ENCODE data around the gene RAD51D. TPM values are rescaled to one million over a fixed set of nuclear protein-coding genes. Genes with fewer than 3 reads are reported as not detected.

RAD51D gene
- total and polyA plus RNA-seq, 2 donors (not counting 3 experiments of a cell fraction or from before 2014, with no cell fraction given), result 15.5 to 27.9 TPM

DNA sequence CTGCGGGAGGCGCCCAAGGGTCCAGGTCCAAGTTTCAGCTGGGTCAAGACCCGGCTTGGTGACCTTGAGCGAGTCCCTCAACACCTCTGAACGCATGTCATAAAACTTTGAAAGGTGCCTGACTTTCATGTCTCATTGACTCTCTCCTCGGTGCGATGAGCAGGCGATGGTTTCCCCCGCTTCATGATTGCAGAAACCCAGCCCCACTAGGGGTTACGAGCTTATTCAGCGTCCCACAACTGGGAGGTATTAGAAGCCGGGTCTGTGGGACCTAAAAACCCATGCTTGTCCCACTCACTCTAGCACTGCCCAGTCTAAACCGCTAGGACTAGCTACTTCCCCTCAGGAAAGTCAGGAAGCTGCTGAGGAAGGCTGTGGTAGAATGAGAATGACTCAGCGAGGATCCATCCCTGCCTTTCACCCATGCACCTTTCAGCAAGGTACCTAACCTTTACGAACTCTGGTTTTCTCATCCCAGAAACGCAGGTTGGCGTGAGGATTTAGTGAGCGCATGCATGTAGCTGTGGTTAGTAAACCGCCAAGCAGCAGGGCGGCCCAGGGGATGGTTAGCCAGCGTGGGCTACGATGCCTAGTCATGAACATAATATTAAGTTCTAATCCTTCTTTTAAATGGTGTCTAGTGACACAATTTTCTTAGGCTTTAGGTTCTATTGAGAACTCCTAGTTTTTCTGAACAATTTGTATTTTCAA is 29.9 kb downstream of the RAD51D start:
- DNase-seq (ENCODE audit: low read depth, low spot score), result peak; percentile 54
- no peaks in the 10 kb centered on the region for H4K20me1 ChIP-seq (replicated peaks; ENCODE audit: control insufficient read depth, extremely low read depth, insufficient read depth, low read length)
- H3K4me3 ChIP-seq (replicated peaks in 1 of 3; ENCODE audit: insufficient read depth in 1 of 3, low read depth in 1 of 3, low read length in 3 of 3), result peak overlapping the region in 2 of 3 experiments; percentile 24 to 52
- H3K4me1 ChIP-seq (ENCODE audit: control insufficient read depth, extremely low read depth, insufficient read depth, low read length), result peaks cover 22% of the 10 kb centered on the region
- TF ChIP-seq MAX (IDR thresholded peaks at IDR 0.05; ENCODE audit: insufficient read depth, insufficient read length), result no peak
- TF ChIP-seq POLR2AphosphoS5 (IDR thresholded peaks at IDR 0.05; ENCODE audit: insufficient read depth, low read depth, low read length), result no peak
- TF ChIP-seq EZH2 (IDR thresholded peaks at IDR 0.05; ENCODE audit: borderline replicate concordance, low read depth, low read length, severe bottlenecking), result no peak
- TF ChIP-seq CTCF (IDR thresholded peaks at IDR 0.05; ENCODE audit: extremely low read depth in 1 of 2, insufficient read depth in 1 of 2, low read depth in 1 of 2, low read length in 2 of 2), result peak in 1 of 2 donors; percentile 29
- peak; percentile 0 for TF ChIP-seq POLR2A (IDR thresholded peaks at IDR 0.05; ENCODE audit: low read depth, low read length)
- TF ChIP-seq FOS (IDR thresholded peaks at IDR 0.05; ENCODE audit: borderline replicate concordance, insufficient read depth, low read length), result peak; percentile 56
- no peak for TF ChIP-seq MYC (IDR thresholded peaks at IDR 0.05; ENCODE audit: low read depth, low read length)
- TF ChIP-seq JUN (IDR thresholded peaks at IDR 0.05; ENCODE audit: borderline replicate concordance, insufficient read depth, insufficient read length, low read depth), result no peak
- no peak for TF ChIP-seq GATA2 (IDR thresholded peaks at IDR 0.05; ENCODE audit: insufficient read depth, insufficient read length, low read depth, low read length)
- peaks cover 31% of the 10 kb centered on the region for H3K79me2 ChIP-seq (ENCODE audit: control insufficient read depth, insufficient read depth, low read length)
- H3K27me3 ChIP-seq (ENCODE audit: control insufficient read depth in 2 of 2, insufficient read depth in 2 of 2, low read length in 2 of 2), result no peaks in the 10 kb centered on the region
- dilution Hi-C loops (cut with MboI; ENCODE audit: extremely low pct_ligation_motif_present, low sequenced_read_pairs), result no loop called here
- no peaks in the 10 kb centered on the region for H3K36me3 ChIP-seq (ENCODE audit: control insufficient read depth in 2 of 2, extremely low read depth in 1 of 2, insufficient read depth in 2 of 2, low read length in 2 of 2)
- peak overlapping the region; percentile 78 for H3K4me2 ChIP-seq (ENCODE audit: insufficient read depth, low read length)
- no peaks in the 10 kb centered on the region for H3K9me1 ChIP-seq (replicated peaks; ENCODE audit: control insufficient read depth, extremely low read depth, insufficient read depth, low read length)
- peak overlapping the region; percentile 98 for H2AFZ ChIP-seq (ENCODE audit: low read depth, low read length)
- ChIA-PET POLR2A (no interaction called here), CTCF (interaction anchor here (0.5 to 2.1 kb wide), 29 partner anchors 8 to 547 kb away, joined by 3 to 34 read pairs (median 4); partner anchors contain the start of genes FNDC8, LIG3 and RFFL)
- intact Hi-C loops (cut with micrococcal nuclease), result loop anchor here (1.0 kb wide), 5 partner anchors 26 to 108 kb away; partner anchors contain the start of genes RAD51D and RFFL
- no peaks in the 10 kb centered on the region for H3K9me3 ChIP-seq (replicated peaks; ENCODE audit: control insufficient read depth, insufficient read depth, low read length)
- H3K9ac ChIP-seq (replicated peaks; ENCODE audit: extremely low read depth, insufficient read depth, low read length), result peak overlapping the region; percentile 73
- FAIRE-seq, result peak; percentile 93
- no TSS peak for BruUV-seq (replicated peaks)
- peak overlapping the region; percentile 72 for H3K27ac ChIP-seq (ENCODE audit: insufficient read depth, low read depth, low read length)

Measured in endothelial cell of umbilical vein (primary cell).